HUES48 (cell line): ENCODE data around the gene MARCO.
"Not testable (repeated sequence)": the region's sequence is repeated elsewhere in the genome, so short reads cannot be mapped to it uniquely, and the experiment has no call there.

ENCODE experiments used
- H3K27ac ChIP-seq: one replicate; pipeline ENCODE4 v1.7.0; 2013; ENCODE audit warnings: low read depth, low read length, inconsistent platforms
- H3K27me3 ChIP-seq: 2 replicates; pipeline ENCODE4 v1.6.1; 2013; ENCODE audit warnings: mild to moderate bottlenecking, low read length; ENCODE audit not compliant: control insufficient read depth, insufficient read depth
- H3K36me3 ChIP-seq: 2 replicates; pipeline ENCODE4 v1.6.1; 2013; ENCODE audit warnings: low read length; ENCODE audit not compliant: control insufficient read depth, insufficient read depth
- H3K4me1 ChIP-seq: 2 replicates; pipeline ENCODE4 v1.6.1; 2013; ENCODE audit warnings: mild to moderate bottlenecking, low read length; ENCODE audit not compliant: control insufficient read depth, insufficient read depth
- H3K4me3 ChIP-seq: 2 replicates; pipeline ENCODE4 v1.5.1; 2013; ENCODE audit warnings: mild to moderate bottlenecking, low read depth, low read length
- H3K9ac ChIP-seq: 2 replicates; pipeline ENCODE4 v1.6.1; 2013; ENCODE audit warnings: mild to moderate bottlenecking, low read depth, low read length, moderate library complexity
- H3K9me3 ChIP-seq: 2 replicates; pipeline ENCODE4 v1.6.1; 2013; ENCODE audit warnings: low read length; ENCODE audit not compliant: control insufficient read depth, insufficient read depth

Gene MARCO

DNA sequence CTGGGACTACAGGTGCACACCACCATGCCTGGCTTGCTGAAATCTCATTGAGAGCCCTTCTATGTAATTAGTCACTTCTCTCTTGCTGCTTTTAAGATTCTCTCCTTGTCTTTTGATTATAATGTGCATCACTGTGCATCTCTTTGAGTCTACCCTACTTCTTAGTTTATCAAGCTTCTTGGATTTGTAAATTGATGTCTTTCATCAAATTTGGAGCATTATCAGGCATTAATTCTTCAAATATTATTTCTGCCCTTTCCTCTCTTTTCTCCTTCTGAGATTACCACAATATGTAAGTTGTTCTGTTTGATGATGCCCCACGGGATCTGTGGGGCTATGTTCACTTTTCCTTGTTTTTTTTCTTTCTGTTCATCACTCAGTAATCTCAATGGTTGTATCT lies 9.0 kb upstream of the MARCO start:
- no peak overlapping the region for H3K9ac ChIP-seq
- no peaks in the 10 kb centered on the region for H3K9me3 ChIP-seq
- H3K27me3 ChIP-seq: no peaks in the 10 kb centered on the region
- H3K36me3 ChIP-seq: no peaks in the 10 kb centered on the region
- H3K4me3 ChIP-seq: no peak overlapping the region
- no peak overlapping the region for H3K27ac ChIP-seq
- no peaks in the 10 kb centered on the region for H3K4me1 ChIP-seq

DNA sequence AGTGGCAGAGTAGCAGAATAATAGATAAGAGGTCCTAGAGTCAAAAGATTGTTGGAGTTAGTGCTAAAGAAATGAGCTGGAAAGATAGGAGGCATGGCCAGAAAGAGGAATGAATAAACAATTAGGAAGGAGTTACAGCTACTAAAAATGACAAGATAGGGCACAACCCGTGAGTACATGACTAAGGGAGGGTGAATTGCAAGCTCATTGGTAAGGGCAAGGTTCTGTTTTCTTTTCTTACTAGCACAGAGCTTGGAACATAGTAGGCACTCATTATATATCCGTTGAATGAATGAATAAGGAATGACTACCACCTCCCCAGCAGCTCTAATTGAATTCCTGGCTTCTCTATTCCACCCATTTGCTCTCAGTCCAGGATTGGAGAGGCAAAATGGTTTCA lies 5.7 kb upstream of the MARCO start:
- H3K36me3 ChIP-seq: no peaks in the 10 kb centered on the region
- no peak overlapping the region for H3K4me3 ChIP-seq
- no peak overlapping the region for H3K27ac ChIP-seq
- no peak overlapping the region for H3K9ac ChIP-seq
- no peaks in the 10 kb centered on the region for H3K4me1 ChIP-seq
- H3K27me3 ChIP-seq: no peaks in the 10 kb centered on the region
- no peaks in the 10 kb centered on the region for H3K9me3 ChIP-seq

DNA sequence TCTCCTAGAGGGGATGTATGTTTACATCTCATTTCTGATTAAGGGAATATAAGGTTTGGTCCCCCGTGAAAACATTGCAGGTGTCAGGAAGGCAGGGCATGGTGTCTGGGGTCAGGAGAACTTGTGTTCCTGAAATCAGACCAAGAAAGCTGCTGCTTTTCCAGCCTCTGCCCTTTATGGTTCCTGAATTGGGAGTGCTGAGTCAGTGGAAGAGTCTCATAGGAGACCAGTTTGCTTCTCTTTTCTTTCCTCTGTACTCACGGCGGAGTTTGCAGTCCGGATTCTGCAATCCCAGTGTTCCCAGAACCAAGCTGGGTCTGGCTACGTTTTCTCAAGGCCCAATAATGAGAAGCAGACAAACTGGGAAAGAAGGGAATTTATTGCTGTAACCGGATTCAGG lies 5.1 kb upstream of the MARCO start:
- Histone ChIP-seq H3K36me3 (no peaks in the 10 kb centered on the region), H3K27me3 (no peaks in the 10 kb centered on the region), H3K4me3 (no peak overlapping the region), H3K27ac (no peak overlapping the region), H3K9me3 (no peaks in the 10 kb centered on the region), H3K4me1 (no peaks in the 10 kb centered on the region), H3K9ac (no peak overlapping the region)

DNA sequence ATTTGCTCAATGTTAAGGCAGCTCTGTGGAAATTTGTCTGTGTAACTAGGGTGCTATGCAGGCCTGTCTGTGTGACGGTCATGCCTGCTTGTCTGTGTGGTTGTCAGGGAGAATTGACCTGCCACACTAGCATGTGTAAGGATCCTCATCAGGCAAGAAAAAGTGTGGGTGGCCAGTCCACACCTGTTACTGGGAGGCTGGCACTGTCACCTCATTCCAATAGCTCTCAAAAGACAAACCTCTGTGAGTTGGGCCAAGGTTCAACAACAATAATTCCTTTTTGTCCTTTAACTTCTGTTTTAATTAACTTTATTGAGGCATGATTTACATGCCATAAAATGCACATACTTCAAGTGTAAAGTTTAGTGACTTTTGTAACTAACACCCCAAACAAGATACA lies 4.2 kb upstream of the MARCO start:
- H3K9me3 ChIP-seq: no peaks in the 10 kb centered on the region
- H3K4me1 ChIP-seq: no peaks in the 10 kb centered on the region
- H3K27ac ChIP-seq: no peak overlapping the region
- H3K4me3 ChIP-seq: no peak overlapping the region
- no peaks in the 10 kb centered on the region for H3K27me3 ChIP-seq
- no peak overlapping the region for H3K9ac ChIP-seq
- H3K36me3 ChIP-seq: no peaks in the 10 kb centered on the region

DNA sequence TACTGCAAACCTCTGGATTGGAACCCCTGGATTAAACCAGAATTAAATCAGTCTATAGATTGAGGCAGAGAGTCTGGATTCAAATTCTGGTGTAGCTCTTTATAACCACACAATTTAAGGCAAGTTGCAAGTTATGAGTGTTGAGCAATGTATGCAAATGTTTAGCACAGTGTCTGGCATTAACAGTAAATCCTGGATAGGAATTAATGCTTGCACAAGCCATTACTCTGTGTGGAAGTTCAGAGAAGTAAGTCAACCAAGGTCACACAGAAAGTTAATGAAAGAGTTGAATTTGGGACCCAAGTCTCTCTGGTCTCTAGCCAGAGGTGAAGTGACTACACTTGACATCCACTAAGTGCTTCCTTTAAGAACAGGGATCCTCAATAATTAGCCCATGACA lies 2.0 kb upstream of the MARCO start:
- Histone ChIP-seq H3K36me3 (no peaks in the 10 kb centered on the region), H3K9ac (no peak overlapping the region), H3K4me3 (no peak overlapping the region), H3K27ac (no peak overlapping the region), H3K27me3 (no peaks in the 10 kb centered on the region), H3K9me3 (no peaks in the 10 kb centered on the region), H3K4me1 (no peaks in the 10 kb centered on the region)

DNA sequence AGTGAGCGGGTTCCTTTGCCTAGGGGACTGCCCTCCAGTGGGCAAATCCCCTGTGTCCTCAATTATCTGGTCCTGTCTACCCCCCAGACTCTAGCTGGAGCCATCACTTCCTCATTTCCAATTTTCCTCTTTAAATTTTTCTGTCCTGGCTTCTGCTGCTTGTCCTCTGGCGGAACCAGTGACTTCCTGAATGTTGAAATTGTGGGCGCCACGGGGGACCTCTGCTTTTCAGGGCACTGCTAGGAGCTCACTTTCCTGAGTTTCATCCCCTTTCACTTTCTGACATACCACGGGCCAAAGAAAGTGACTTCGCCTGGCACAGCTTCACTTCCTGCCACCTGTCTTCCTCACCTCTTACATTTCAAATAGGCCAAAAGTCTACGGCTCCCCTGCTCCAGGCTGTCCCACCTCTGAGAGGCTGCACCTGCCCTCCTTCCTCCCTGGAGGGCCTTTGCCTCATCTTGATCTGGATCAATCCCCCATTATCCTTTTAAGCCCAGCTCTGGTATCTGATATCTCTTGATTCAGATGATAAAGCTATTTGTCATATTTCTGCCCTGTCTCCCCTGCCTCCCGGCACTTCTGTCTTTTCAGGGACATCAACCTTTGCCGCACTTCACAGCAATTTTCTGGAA lies 1.4 kb upstream of the MARCO start:
- no peak overlapping the region for H3K27ac ChIP-seq

DNA sequence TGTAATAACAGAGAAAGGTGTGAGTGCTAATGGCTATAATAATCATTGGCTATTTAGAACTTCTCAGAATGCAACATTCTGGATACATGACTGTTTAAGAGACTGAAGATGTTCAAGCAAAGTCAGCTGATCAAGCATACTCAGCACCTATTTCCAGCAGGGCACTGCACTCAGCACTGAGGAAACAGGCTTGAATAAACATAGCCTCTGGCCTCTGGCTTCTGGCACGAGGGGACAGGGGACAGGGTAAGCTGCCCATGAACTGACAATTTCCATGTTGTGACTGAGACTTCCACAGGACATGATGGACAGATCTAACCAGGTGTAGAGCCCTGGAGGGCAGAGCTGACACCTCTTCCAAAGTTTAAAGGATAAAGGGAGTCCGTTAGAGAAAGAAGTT lies 1.3 kb downstream of the MARCO start:
- Histone ChIP-seq H3K36me3 (no peaks in the 10 kb centered on the region), H3K27ac (no peak overlapping the region), H3K4me3 (no peak overlapping the region), H3K9ac (no peak overlapping the region), H3K9me3 (0 out of 2 replicates have a peak, but pooled peaks cover 2% of the 10 kb centered on the region), H3K27me3 (no peaks in the 10 kb centered on the region), H3K4me1 (no peaks in the 10 kb centered on the region)

More for the DNA sequence above, 1.4 kb upstream of the MARCO start:
- Histone ChIP-seq H3K9me3 (no peaks in the 10 kb centered on the region), H3K4me1 (no peaks in the 10 kb centered on the region), H3K36me3 (no peaks in the 10 kb centered on the region), H3K9ac (no peak overlapping the region), H3K4me3 (no peak overlapping the region), H3K27me3 (no peaks in the 10 kb centered on the region)

DNA sequence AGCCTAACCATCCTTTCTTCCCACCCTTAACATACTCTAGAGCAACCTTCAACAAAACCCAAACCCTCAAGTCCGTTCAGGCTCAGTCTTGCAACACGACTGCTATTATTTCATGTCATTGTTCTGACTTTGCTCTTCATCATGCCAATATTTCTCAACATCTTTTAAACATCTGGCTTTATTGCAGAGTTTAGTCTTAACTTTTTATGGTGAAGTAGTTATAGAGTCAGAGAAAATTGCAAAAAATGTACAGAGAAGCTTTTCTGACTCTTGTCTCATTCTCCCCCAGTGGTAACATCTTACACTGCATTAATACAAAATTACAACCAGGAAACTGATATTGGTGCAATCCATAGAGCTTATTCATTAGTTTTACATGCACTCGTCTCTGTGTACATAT lies 3.9 kb downstream of the MARCO start:
- no peaks in the 10 kb centered on the region for H3K36me3 ChIP-seq
- no peaks in the 10 kb centered on the region for H3K4me1 ChIP-seq
- H3K27ac ChIP-seq: no peak overlapping the region
- H3K9ac ChIP-seq: no peak overlapping the region
- H3K9me3 ChIP-seq: 0 out of 2 replicates have a peak, but pooled peaks cover 2% of the 10 kb centered on the region
- H3K4me3 ChIP-seq: no peak overlapping the region
- H3K27me3 ChIP-seq: no peaks in the 10 kb centered on the region

DNA sequence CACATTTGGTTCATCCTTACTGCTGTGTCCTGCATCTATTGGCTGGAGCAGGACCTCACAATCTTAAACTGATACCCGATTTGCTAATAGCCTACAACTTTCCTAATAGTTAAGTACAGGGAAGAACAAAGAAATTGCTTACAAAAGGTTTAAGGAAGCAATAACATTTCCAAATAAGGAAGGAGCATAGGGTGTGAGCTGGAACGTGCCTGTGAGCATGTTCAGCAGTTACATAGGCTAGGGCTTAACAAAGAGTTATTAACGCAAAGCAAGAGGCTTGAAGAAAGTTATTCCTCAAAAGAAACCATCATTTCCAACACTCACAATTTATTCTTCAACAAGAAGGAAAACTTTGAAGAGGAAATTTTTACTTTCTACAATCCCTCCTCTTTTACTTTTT lies 6.3 kb downstream of the MARCO start:
- H3K9me3 ChIP-seq, H3K4me3 ChIP-seq, H3K27me3 ChIP-seq, H3K36me3 ChIP-seq, H3K9ac ChIP-seq, H3K4me1 ChIP-seq, H3K27ac ChIP-seq: not testable (repeated sequence)

DNA sequence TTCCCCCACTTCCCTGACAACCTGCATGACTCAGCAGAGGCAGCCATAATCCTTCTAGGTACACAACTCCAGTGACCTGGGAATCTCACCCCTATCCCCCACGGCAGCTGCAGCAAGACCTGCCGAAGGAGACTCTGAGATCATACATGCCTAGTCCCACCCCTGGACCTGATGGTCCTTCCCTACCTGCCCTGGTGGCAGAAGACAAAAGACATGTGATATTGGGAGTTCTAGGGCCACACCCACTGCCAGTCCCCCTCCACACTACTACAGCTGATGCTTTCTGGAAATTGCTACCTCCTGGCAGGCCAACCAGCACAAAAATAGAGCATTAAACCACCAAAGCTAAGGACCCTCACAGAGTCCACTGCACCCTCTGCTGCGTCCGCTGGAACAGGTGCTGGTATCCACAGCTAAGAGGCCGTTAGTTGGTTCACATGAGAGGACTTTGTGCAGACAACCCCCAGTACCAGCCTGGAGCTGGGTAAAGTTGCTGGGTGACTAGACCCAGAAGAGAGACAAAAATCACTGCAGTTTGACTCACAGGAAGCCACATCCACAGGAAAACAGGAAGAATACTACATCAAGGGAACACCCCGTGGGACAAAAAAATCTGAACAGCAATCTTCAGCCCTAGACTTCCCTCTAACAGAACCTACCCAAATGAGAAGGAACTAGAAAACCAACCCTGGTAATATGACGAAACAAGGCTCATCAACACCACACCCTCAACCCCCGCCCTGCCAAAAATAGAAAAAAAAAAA lies 12.5 kb downstream of the MARCO start:
- Histone ChIP-seq H3K27ac (no peak overlapping the region), H3K9ac (no peak overlapping the region), H3K4me1 (no peaks in the 10 kb centered on the region), H3K9me3 (no peaks in the 10 kb centered on the region), H3K4me3 (no peak overlapping the region), H3K36me3 (no peaks in the 10 kb centered on the region), H3K27me3 (no peaks in the 10 kb centered on the region)

DNA sequence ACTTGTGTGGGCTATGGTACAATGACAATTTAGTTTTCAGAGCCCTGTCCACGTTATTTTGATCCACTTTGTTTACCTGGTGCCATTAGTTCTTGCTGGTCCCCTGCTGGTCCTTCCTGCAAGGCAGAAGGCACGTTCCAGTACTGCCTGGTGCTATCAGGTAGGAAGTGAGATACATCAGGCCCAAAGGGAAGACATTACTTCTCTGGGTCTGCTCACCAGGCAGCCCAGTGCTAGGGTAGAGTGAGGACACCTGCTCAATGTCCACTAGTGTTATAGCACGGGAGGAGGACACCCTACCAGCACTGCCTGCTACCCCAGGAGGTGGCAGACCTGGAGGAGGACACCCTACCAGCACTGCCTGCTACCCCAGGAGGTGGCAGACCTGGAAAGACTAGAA lies 23.7 kb downstream of the MARCO start:
- Histone ChIP-seq H3K9me3 (no peaks in the 10 kb centered on the region), H3K9ac (no peak overlapping the region), H3K27ac (no peak overlapping the region), H3K36me3 (no peaks in the 10 kb centered on the region), H3K4me1 (peaks cover 5% of the 10 kb centered on the region; the same call in 1 of the 2 replicates), H3K4me3 (no peak overlapping the region), H3K27me3 (no peaks in the 10 kb centered on the region)
